Nephron progenitor cell (in vitro differentiated cells): ENCODE data around the gene SPON1.

Experiments used
- DNase-seq: peaks from one replicate; pipeline ENCODE4 v3.0.0; 2021
- H3K27ac Mint-ChIP-seq: 2 replicates; pipeline ENCODE4 v1.8.0; 2021; ENCODE audit warnings: mild to moderate bottlenecking, moderate library complexity, mixed read lengths
- H3K27me3 Mint-ChIP-seq: 2 replicates; pipeline ENCODE4 v1.8.0; 2021; ENCODE audit warnings: mild to moderate bottlenecking, low read depth, mixed read lengths; ENCODE audit not compliant: poor library complexity
- H3K36me3 Mint-ChIP-seq: 2 replicates; pipeline ENCODE4 v1.8.0; 2021; ENCODE audit warnings: low read depth, mixed read lengths
- H3K4me1 Mint-ChIP-seq: 2 replicates; pipeline ENCODE4 v1.8.0; 2021; ENCODE audit warnings: mixed read lengths
- H3K4me3 Mint-ChIP-seq: 2 replicates; pipeline ENCODE4 v1.8.0; 2021; ENCODE audit warnings: mild to moderate bottlenecking, moderate library complexity, mixed read lengths
- H3K9me3 Mint-ChIP-seq: 2 replicates; pipeline ENCODE4 v1.8.0; 2021; ENCODE audit warnings: mild to moderate bottlenecking, moderate library complexity, mixed read lengths
- TF ChIP-seq, protein P1 (sequence below): fragments of 200-600 bp; sonication (generic); IDR thresholded peaks from 2 replicates; pipeline ENCODE4 v1.5.0; 2021; ENCODE audit warnings: antibody characterized with exemption

SPON1 gene

DNA sequence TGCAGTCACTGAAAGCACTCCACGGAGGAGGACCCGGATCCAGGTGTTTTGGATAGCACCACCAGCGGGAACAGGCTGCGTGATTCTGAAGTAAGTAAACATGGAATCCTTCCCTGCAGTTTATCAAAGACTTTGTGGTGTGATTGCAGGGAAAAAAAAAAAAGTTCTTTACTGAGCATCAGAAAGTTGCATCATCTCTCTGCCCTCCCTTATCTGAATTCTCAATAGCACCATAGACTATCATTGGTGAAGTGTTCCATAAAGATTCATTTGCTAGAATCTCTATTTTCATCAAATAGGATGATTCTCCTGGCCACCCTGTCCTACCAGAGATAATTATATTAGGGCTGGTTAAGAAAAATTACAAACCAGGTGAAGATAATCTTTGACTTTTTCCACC lies 79.0 kb downstream of the SPON1 start:
- DNase-seq, result no peak
- Mint-ChIP-seq H3K36me3 (peaks cover 21% of the 10 kb centered on the region), H3K4me3 (no peak overlapping the region), H3K4me1 (no peaks in the 10 kb centered on the region), H3K9me3 (peaks cover 4% of the 10 kb centered on the region), H3K27me3 (no peaks in the 10 kb centered on the region), H3K27ac (no peak overlapping the region)
- TF ChIP-seq, protein P1, sequence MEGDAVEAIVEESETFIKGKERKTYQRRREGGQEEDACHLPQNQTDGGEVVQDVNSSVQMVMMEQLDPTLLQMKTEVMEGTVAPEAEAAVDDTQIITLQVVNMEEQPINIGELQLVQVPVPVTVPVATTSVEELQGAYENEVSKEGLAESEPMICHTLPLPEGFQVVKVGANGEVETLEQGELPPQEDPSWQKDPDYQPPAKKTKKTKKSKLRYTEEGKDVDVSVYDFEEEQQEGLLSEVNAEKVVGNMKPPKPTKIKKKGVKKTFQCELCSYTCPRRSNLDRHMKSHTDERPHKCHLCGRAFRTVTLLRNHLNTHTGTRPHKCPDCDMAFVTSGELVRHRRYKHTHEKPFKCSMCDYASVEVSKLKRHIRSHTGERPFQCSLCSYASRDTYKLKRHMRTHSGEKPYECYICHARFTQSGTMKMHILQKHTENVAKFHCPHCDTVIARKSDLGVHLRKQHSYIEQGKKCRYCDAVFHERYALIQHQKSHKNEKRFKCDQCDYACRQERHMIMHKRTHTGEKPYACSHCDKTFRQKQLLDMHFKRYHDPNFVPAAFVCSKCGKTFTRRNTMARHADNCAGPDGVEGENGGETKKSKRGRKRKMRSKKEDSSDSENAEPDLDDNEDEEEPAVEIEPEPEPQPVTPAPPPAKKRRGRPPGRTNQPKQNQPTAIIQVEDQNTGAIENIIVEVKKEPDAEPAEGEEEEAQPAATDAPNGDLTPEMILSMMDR, result no peak

DNA sequence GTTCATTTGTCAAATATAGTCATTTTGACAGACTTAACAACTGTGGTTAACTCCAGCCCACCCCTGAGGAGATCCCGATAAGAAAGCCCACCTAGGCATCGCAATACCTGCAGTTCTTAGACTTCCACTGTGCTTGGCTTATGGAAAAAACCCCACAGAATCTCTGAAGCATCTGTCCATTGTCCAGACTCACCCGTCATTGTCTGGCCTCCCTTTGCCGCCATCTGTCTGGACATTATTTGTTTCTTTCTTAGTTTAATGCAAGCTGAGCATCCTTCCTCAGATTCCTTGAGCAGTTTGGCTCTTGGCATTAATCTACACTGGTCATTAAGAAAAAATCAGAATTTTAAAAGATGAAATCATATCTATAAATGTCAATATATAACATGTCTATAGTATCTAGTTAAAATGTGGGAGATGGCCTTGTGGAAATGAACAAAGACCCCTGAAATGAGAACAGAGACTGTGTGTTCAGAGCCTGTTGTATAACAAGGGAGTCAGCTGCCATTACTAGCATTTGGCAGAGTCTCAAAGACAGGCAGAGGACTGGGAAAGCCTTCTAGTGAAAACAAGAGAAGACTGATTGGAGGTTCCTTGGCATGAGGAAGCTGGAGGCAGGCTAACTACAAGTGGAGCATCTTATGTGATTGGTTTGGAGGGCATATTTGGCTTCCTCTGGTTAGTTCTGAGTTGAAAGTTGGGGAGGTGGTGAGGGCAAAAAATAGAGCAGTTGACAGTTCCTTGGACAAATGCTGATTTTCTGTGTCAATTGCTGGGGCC lies 80.4 kb downstream of the SPON1 start:
- no peak for DNase-seq
- H3K9me3 Mint-ChIP-seq, result peaks cover 4% of the 10 kb centered on the region
- peaks cover 21% of the 10 kb centered on the region for H3K36me3 Mint-ChIP-seq
- H3K27ac Mint-ChIP-seq, result no peak overlapping the region
- no peaks in the 10 kb centered on the region for H3K4me1 Mint-ChIP-seq
- no peaks in the 10 kb centered on the region for H3K27me3 Mint-ChIP-seq
- no peak overlapping the region for H3K4me3 Mint-ChIP-seq
- TF ChIP-seq, protein P1, result no peak

DNA sequence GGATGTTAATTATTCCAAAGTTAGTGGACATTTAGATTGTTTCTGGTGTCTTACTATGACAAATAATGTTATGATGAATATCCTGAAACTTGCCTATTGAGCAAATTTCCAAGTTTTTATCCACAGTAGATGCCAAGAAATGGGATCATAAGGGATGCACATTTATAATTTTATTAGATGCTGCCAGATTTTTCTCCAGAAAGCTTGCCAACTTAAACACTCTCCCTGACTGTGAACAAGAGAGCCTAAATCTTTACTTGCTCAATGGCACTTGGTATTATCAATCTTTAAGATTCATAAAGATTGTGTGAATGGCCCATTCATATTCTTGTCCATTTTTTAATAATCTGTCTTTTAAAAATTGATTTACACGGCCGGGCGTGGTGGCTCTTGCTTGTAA lies 82.4 kb downstream of the SPON1 start:
- H3K27me3 Mint-ChIP-seq, result no peaks in the 10 kb centered on the region
- TF ChIP-seq, protein P1, result no peak
- no peaks in the 10 kb centered on the region for H3K9me3 Mint-ChIP-seq
- no peak overlapping the region for H3K4me3 Mint-ChIP-seq
- no peaks in the 10 kb centered on the region for H3K4me1 Mint-ChIP-seq
- H3K36me3 Mint-ChIP-seq, result peaks cover 9% of the 10 kb centered on the region
- H3K27ac Mint-ChIP-seq, result no peak overlapping the region
- DNase-seq, result no peak

DNA sequence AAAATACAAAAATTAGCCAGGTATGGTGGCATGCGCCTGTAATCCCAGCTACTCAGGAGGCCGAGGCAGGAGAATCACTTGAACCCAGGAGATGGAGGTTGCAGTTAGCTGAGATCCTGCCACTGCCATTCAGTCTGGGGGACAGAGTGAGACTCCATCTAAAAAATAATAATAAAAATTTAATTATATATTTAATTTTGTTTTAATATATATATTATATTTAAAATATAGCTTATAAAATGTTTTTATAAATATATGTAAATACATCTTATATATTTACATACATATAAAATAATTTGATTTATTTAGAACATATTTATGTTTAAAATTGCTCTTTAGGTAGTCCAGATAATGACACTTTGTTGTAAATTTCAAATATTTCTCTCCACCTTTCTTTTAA lies 82.9 kb downstream of the SPON1 start:
- no peaks in the 10 kb centered on the region for H3K27me3 Mint-ChIP-seq
- no peak overlapping the region for H3K4me3 Mint-ChIP-seq
- TF ChIP-seq, protein P1, result no peak
- H3K36me3 Mint-ChIP-seq, result peaks cover 4% of the 10 kb centered on the region
- DNase-seq, result no peak
- no peaks in the 10 kb centered on the region for H3K4me1 Mint-ChIP-seq
- no peak overlapping the region for H3K27ac Mint-ChIP-seq
- H3K9me3 Mint-ChIP-seq, result no peaks in the 10 kb centered on the region

DNA sequence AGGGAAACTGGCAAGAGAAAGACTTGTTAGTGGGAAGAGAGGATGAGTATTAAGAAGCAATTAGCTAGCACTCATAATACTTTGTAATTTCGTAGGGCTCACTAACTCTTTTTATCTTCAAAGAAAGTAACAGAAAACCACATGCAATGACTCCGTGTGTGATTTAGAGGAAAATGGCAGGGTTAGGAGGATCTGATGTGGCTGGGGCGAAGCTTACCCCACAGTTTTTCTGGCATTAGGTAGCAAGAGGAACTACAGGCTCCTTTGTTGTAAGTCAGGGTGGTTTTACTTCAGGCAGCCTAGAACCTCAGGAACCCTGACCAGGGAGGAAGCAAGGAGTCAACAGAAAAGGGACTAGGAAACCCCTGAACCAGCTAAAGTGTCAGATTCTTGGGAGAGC lies 89.7 kb downstream of the SPON1 start:
- Mint-ChIP-seq H3K9me3 (peaks cover 5% of the 10 kb centered on the region), H3K27me3 (peaks cover 6% of the 10 kb centered on the region), H3K4me1 (no peaks in the 10 kb centered on the region), H3K4me3 (no peak overlapping the region), H3K27ac (peak overlapping the region; percentile 51), H3K36me3 (peaks cover 34% of the 10 kb centered on the region)
- no peak for DNase-seq
- TF ChIP-seq, protein P1, result no peak
